ENCODE results near the gene HCN3. TPM values are rescaled to one million over a fixed set of nuclear protein-coding genes. Genes with fewer than 3 reads are reported as not detected.

Gene HCN3
- total and polyA plus RNA-seq, 2 donors (not counting 3 experiments of a cell fraction or from before 2014, with no cell fraction given), result 3.3 to 4.1 TPM

- BruUV-seq (replicated peaks), result TSS peak; percentile 10
- no peaks in the 10 kb centered on the region for H3K9me1 ChIP-seq (replicated peaks; ENCODE audit: control insufficient read depth, extremely low read depth, insufficient read depth, low read length)
- POLR2A ChIA-PET, result no interaction called here
- DNase-seq (ENCODE audit: low read depth, low spot score) (peak; percentile 53), FAIRE-seq (peak; percentile 78)
- peak overlapping the region; percentile 10 for H3K9ac ChIP-seq (replicated peaks; ENCODE audit: extremely low read depth, insufficient read depth, low read length)
- TF ChIP-seq POLR2AphosphoS5 (IDR thresholded peaks at IDR 0.05; ENCODE audit: insufficient read depth, low read depth, low read length) (peak; percentile 20), EZH2 (IDR thresholded peaks at IDR 0.05; ENCODE audit: borderline replicate concordance, low read depth, low read length, severe bottlenecking) (no peak), JUN (IDR thresholded peaks at IDR 0.05; ENCODE audit: borderline replicate concordance, insufficient read depth, insufficient read length, low read depth) (no peak), MYC (IDR thresholded peaks at IDR 0.05; ENCODE audit: low read depth, low read length) (no peak), CTCF (IDR thresholded peaks at IDR 0.05; ENCODE audit: extremely low read depth in 1 of 2, insufficient read depth in 1 of 2, low read depth in 1 of 2, low read length in 2 of 2) (peak; percentile 43 to 71), FOS (IDR thresholded peaks at IDR 0.05; ENCODE audit: borderline replicate concordance, insufficient read depth, low read length) (no peak), GATA2 (IDR thresholded peaks at IDR 0.05; ENCODE audit: insufficient read depth, insufficient read length, low read depth, low read length) (no peak), POLR2A (IDR thresholded peaks at IDR 0.05; ENCODE audit: low read depth, low read length) (no peak)
- TF ChIP-seq, protein P1, sequence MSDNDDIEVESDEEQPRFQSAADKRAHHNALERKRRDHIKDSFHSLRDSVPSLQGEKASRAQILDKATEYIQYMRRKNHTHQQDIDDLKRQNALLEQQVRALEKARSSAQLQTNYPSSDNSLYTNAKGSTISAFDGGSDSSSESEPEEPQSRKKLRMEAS (IDR thresholded peaks at IDR 0.05; ENCODE audit: insufficient read depth, insufficient read length), result no peak
- no peaks in the 10 kb centered on the region for H4K20me1 ChIP-seq (replicated peaks; ENCODE audit: control insufficient read depth, extremely low read depth, insufficient read depth, low read length)
- H3K79me2 ChIP-seq (ENCODE audit: control insufficient read depth, insufficient read depth, low read length), result no peaks in the 10 kb centered on the region
- peak overlapping the region; percentile 61 for H2AFZ ChIP-seq (ENCODE audit: low read depth, low read length)
- H3K4me3 ChIP-seq (replicated peaks in 1 of 3; ENCODE audit: insufficient read depth in 1 of 3, low read depth in 1 of 3, low read length in 3 of 3), result peak overlapping the region; percentile 61 to 76 (median 70)
- peaks cover 2 to 11% of the 10 kb centered on the region in 2 experiments for H3K36me3 ChIP-seq (ENCODE audit: control insufficient read depth in 2 of 2, extremely low read depth in 1 of 2, insufficient read depth in 2 of 2, low read length in 2 of 2)
- CTCF ChIA-PET, result interaction anchor here (1.7 to 7.2 kb wide), 6 partner anchors 10 to 179 kb away, joined by 6 to 115 read pairs (median 12); partner anchors contain the start of genes CLK2, FDPS and THBS3
- H3K9me3 ChIP-seq (replicated peaks; ENCODE audit: control insufficient read depth, insufficient read depth, low read length), result no peaks in the 10 kb centered on the region
- H3K4me2 ChIP-seq (ENCODE audit: insufficient read depth, low read length), result peak overlapping the region; percentile 88
- H3K4me1 ChIP-seq (ENCODE audit: control insufficient read depth, extremely low read depth, insufficient read depth, low read length), result peaks cover 36% of the 10 kb centered on the region
- intact Hi-C loops (cut with micrococcal nuclease) (loop anchor here (1.0 to 5.0 kb wide), 4 partner anchors 117 to 322 kb away; partner anchors contain the start of genes ASH1L and MTX1), dilution Hi-C loops (cut with MboI; ENCODE audit: extremely low pct_ligation_motif_present, low sequenced_read_pairs) (no loop called here)
- H3K27me3 ChIP-seq (ENCODE audit: control insufficient read depth in 2 of 2, insufficient read depth in 2 of 2, low read length in 2 of 2), result no peaks in the 10 kb centered on the region
- peak overlapping the region; percentile 8 for H3K27ac ChIP-seq (ENCODE audit: insufficient read depth, low read depth, low read length)
Observed at GRCh38 chr1:155324717-155325602, 47.7 kb downstream of the HCN3 start.
